Measurements from ENCODE around the gene RHBDF2. TPM values are rescaled to one million over a fixed set of nuclear protein-coding genes. Genes with fewer than 3 reads are reported as not detected.

RHBDF2 gene
- total RNA-seq, 1 donor from 2014 or later: 6.5 TPM

DNA sequence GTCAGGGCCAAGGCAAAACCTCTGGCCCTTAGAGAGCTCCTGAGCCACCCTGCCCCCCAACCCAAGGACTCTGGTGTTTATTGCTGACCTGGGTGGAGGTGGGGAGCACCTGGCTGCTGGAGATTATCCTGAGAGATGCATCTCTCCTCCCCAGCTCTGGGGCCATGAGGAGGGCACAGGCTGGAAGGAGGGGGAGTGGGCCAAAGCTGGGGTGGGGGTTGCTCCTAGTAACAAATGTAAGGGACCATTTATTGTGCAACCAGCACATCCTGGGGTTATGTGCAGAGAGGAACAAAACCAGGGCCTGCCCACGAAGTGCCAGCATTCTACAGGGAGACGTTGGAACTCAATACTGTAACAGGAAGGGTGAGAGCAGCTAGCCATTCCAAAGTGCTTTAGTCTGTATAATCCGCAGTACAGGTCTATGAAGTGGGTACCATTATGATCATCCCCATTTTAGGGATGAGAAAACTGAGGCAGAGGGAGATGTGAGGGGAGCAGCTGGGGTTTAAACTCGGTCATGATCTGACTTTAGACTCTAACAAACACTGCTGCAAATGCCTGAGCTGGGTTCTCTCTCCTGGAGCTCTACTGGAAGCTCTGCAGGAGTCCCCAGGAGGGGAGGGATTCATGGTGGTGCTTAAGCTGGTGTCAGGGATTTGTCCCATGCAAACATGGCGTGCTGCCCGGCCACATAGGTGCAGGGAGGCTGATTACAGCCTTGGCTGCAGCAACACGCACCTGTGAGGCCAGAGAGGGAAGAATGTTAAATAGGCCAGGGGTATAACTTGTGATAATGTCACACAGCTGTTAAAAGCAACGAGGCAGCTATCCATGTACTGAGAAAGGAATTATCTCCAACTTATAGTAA is 1.4 kb upstream of the RHBDF2 start:
- no peak for DNase-seq (ENCODE audit: low read depth)

DNA sequence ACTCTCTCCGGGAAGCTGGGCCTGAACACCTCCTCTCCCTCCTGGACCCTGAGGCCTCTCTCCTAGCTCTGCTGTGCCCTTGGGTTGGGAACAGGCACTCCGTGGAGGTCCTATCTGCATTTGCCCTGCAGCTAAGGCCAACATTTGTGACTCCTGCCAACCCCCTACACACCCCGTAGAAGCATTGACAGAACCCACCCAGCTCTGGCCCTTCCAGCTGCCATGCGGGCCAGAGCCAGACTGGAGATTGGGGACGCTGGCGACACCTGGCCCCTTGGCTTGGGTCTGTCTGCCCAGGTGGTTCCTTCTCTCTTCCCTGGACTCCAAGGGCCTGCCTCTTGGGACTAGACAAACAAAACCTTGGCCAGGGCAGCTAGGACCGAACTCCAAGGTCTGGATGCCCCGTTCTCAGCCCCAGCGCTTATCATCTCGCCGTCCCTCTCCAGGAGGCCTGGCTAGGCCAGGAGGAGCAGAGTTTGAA is 644 bp upstream of the RHBDF2 start:
- DNase-seq (ENCODE audit: low read depth): no peak

DNA sequence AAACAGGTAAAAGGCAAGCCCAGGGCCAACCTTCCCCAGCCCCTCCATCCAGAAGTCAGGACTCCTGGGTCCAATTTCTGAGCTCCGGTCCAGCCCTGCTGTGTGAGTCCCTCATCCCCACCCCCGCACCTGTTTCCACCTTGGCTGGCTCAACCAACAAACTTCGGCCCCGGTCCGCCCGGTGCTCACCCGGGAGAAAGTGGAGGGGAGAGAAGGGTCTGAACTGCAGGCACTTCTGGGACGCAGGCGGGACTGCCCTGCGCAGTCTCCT is 541 bp downstream of the RHBDF2 start:
- no peak for DNase-seq (ENCODE audit: low read depth)

- DNase-seq (ENCODE audit: low read depth): no peak
Observed at GRCh38 chr17:76500074-76500746, 1.0 kb downstream of the RHBDF2 start.

DNA sequence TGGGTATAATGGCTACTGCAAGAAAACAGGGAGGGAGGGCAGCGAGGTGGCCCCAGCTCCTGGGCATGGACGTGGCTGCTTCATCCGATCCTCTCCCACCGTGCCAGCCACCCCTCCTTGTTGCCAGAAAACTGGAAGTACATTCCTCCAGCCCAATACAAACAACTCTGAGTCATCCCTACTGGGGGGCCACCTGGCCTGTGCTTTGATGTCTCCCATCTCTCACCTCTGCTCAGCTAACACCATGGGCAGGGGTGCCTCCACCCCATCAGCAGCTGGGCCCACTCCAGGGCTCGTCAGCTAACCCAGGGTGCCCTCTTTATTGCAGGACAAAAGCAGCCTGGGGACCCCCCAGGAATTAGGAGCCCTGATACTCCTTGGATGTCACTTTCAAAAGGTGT is 2.0 kb downstream of the RHBDF2 start:
- no peak for DNase-seq (ENCODE audit: low read depth)

DNA sequence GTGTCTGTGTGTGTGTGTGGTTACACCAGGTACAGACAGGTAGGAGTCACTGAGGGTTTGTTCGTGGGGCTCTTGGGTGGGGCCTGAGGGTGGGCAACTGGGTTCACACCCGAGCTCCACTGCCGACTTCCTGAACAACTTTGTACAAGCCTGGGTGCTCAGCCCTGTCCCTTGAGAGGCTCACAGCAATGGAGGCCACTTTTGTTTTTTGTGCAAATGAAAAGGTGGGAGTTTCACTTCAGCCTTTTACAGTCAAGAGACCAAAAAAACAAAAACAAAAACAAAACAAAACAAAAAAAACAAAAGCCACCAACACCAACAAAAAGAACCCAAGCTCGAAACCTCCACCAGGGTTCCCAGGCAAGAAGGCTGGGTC is 2.4 kb downstream of the RHBDF2 start:
- no peak for DNase-seq (ENCODE audit: low read depth)

DNA sequence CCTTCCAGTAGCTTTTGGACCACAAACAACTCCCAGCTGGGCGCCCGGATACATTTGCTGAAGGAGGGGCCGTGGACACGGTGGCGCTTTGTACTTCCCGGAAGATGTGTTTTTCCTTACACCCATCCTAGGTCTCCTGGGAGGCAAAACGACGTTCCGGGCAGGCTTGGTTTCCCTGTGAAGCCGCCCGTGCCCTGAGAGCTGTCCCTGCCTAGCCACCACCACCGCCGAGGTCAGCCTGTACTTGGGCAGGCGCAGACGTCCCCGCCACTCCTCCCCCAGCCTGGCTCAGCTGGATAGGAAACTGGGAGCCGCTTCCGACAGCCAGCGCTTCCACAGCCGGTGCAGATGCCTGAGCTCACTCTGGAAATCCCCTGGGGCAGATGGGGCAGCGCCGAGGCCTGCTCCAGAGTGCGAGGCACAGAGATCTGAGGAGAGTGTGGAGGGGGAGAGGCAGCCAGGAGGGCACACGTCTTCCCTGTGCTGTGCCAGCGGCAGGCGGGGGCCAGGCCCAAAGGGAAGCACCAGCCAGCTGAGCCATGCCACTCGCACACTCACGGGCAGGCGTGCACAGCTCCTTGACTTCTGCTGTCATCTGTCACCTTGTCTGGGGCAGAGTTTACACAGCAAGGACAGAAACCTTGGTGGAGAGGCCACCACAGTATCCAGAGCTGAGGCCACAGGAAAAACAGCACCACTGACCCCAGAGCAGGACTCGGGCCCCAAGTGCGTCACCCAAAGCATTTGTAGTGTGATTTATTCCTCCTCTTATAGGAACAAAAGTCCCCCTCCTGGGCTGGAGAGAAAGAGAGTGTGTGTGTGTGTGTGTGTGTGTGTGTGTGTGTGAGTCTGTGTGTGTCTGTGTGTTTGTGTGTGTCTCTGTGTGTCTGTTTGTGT is 3.0 kb downstream of the RHBDF2 start:
- peak; percentile 91 for DNase-seq (ENCODE audit: low read depth)

DNA sequence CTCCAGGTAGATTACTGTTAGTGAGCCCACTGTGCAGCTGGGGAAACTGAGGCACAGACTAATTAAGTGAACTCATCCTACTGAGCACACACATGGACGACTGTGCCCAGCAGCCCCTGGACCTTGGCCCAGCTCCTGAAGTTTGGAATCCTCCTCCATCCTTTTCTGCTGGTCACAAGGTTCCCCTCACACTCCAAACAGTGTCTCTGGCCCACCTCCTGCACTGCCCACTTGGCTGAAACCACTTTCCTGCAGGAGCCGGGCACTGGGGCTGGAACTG is 3.6 kb downstream of the RHBDF2 start:
- no peak for DNase-seq (ENCODE audit: low read depth)

- DNase-seq (ENCODE audit: low read depth): no peak
Observed at GRCh38 chr17:76496464-76496863, 4.8 kb downstream of the RHBDF2 start.

DNA sequence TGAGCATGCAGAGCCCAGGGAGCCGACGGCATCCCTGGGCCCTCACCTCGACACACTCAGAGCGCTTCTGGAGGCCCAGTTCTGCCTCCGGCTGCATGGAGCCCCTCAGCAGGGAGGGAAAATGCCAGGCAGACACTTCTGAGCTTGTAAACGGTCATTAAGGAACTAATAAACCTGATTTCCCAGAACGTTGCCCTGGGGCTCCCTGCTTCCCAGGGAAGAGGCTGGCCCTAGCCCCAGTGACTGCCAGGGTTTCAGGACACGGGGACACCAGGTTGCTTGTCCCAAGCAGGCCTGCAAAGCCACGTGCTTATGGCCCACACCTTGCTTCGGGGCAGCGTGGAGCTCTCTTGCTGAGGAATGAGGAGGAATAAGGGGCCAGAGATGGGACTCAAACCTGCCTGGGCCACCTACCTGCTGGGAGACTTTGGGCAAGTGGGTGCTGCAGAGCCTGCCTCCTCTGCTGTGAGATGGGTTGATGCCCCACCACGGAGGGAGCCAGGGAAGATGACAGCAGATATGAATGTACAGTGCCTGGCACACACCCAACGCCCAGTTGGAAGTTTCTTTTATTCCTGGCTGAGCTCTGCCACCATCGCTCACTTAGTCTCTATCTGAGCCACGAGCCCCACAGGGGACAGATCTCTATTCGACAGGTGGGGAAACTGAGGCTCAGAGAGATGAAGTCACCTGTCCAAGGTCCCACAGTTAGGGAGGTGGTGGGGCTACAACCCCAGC is 5.4 kb downstream of the RHBDF2 start:
- no peak for DNase-seq (ENCODE audit: low read depth)

- DNase-seq (ENCODE audit: low read depth): peak; percentile 80
Observed at GRCh38 chr17:76493505-76494167, 7.6 kb downstream of the RHBDF2 start.

GRCh38 chr17:76492989-76493501 is 8.2 kb downstream of the RHBDF2 start:
- DNase-seq (ENCODE audit: low read depth): peak; percentile 88

GRCh38 chr17:76492123-76492988 is 8.9 kb downstream of the RHBDF2 start:
- DNase-seq (ENCODE audit: low read depth): peak; percentile 79

DNA sequence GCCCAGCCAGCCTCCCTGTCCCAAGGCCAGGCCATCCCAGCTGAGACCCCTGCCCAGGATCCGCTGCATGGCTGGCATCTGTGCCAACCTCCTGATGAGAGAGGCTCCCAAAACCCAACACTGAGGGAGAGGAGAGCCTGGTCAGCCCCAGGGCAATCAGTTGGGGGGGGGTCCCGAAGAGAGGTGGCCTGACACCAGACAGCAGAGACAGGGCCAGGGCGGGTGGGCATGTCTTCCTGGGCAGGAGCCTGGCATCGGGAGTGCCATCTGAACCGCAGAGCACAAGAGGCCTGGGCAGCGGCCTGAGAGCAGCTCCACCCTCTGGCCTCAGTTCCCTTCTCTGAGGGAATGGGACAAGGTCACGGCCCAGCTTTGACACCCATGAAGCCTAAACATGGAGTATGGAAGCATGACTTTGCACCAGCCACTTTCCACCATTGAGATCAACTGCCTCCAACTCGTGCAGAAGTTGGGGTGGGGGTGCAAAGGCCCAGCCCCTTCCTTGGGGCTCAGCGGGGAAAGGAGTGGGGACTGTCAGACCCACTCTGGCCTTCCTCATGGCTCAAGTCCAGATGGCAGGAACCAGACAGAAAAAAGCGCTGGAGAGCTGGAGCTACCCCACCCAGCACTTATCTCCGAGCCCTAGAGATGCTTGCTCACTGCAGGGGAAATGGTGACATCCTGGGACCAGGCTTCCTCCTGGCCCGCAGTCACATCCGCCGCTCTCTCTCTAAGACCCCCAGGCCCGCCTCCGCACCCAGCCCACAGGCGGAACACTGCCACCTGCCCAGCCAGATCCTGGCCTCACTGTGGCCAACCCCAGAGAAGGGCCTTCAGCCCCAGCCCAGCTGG is 9.7 kb downstream of the RHBDF2 start:
- no peak for DNase-seq (ENCODE audit: low read depth)

- DNase-seq (ENCODE audit: low read depth): no peak
Observed at GRCh38 chr17:76490112-76490710, 11.0 kb downstream of the RHBDF2 start.

- no peak for DNase-seq (ENCODE audit: low read depth)
Observed at GRCh38 chr17:76487451-76488192, 13.6 kb downstream of the RHBDF2 start.

- DNase-seq (ENCODE audit: low read depth): no peak
Observed at GRCh38 chr17:76485569-76485968, 15.7 kb downstream of the RHBDF2 start.

All from myocyte (in vitro differentiated cells).